GM12865 (cell line): ENCODE results near the gene ILF2.
A peak's percentile ranks its signal among the peaks of the same experiment; 100 is the strongest.

Source experiments
- DNase-seq: peaks from one replicate; pipeline ENCODE4 v3.0.0; 2010; ENCODE audit warnings: low read depth
- H3K4me3 ChIP-seq: 2 replicates; pipeline ENCODE4 v1.5.1; 2011; ENCODE audit warnings: mild to moderate bottlenecking, low read depth, low read length, control low read depth
- TF ChIP-seq, protein P1 (sequence below): IDR thresholded peaks from 2 replicates; pipeline ENCODE4 v1.5.1; 2011; ENCODE audit warnings: low read length, control low read depth, low read depth, inconsistent platforms; ENCODE audit not compliant: insufficient read depth; ENCODE audit errors: missing control alignments

ILF2 gene

DNA sequence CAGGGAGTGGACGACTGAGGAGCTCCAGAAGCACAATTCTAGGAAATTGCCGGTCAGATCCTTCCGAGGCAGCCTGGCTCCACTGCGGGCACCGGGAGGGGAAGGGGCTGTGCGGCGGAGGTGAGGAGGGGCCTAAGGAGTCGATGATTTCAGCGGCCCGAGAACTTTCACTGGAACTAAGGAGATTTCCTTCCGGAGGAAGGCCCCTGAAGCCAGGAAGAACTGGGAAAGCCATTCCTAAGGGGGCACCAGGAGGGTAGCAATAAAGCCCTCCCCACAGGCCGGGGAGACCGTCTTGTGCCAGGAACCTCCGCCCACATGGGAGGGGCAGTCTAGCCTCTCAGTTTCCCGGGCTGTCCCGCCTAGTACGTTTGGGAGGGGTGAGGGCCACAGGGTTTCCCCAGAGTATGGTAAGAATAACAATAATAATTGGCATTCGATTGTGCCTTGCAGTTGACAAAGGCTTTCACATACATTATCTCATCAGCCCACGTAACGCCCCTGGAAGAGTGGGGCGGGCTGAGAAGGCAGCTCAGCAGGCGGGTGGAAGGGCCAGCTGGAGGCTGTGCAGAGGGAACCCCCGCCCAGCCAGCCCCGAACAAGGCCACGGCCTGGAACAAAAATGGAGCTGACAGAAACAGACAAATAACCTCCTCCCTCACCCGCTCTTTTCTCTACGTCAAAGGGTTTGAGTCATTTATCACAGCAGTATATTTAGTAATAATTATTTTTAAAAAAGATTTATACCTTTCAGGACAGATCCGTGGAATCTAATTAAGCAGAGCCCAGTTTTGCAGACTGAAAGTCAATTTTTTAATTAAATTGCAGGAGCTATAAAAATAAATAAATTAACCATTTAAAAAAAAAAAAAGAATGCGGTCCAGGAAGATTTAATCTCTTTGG, 27.5 kb upstream of the ILF2 start:
- no peak overlapping the region for H3K4me3 ChIP-seq
- DNase-seq: peak; percentile 18
- TF ChIP-seq, protein P1, sequence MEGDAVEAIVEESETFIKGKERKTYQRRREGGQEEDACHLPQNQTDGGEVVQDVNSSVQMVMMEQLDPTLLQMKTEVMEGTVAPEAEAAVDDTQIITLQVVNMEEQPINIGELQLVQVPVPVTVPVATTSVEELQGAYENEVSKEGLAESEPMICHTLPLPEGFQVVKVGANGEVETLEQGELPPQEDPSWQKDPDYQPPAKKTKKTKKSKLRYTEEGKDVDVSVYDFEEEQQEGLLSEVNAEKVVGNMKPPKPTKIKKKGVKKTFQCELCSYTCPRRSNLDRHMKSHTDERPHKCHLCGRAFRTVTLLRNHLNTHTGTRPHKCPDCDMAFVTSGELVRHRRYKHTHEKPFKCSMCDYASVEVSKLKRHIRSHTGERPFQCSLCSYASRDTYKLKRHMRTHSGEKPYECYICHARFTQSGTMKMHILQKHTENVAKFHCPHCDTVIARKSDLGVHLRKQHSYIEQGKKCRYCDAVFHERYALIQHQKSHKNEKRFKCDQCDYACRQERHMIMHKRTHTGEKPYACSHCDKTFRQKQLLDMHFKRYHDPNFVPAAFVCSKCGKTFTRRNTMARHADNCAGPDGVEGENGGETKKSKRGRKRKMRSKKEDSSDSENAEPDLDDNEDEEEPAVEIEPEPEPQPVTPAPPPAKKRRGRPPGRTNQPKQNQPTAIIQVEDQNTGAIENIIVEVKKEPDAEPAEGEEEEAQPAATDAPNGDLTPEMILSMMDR: no peak

DNA sequence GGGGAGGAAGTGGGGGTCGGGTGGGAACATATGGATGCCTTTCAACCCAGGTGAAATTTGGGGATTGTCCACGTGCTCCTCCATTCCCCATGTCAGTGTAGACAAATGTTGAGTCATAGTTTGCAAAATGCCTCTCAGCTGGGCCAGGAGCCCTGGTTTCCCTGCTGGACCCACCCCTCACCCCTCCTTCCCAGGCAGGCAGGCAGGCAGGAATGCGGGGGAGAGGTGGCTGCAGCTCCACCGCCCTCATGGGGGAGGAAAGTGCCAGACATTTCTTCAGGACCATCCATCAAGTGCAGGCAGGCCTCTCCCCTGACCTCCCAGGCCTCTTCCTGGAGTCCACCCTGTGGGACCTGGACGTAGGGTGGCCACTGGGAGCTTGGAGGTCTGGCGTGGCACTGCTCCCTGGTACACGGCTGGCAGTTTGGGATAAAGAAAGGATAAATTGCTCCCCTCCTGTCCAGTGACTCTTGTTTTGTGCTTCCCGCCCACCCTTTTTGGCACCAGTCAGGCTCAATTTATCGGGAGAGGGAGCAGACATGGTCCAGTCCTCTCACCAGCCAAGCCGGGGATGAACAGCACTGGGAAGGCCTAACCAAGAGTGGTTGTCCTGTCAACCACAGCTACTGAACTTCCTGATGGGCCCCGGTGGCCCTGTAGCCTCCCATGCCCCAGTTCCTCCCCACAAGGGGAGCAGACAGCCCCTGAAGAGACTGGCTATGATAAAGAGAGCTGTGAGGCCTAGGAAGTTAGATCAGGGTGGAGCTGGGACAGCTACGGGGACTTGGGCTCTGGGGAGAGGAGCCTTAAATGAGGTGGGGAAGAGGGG, 26.6 kb upstream of the ILF2 start:
- H3K4me3 ChIP-seq: no peak overlapping the region
- no peak for DNase-seq
- TF ChIP-seq, protein P1: no peak

GRCh38 chr1:153696741-153697140, 25.9 kb upstream of the ILF2 start:
- no peak for DNase-seq
- TF ChIP-seq, protein P1: no peak
- H3K4me3 ChIP-seq: no peak overlapping the region

DNA sequence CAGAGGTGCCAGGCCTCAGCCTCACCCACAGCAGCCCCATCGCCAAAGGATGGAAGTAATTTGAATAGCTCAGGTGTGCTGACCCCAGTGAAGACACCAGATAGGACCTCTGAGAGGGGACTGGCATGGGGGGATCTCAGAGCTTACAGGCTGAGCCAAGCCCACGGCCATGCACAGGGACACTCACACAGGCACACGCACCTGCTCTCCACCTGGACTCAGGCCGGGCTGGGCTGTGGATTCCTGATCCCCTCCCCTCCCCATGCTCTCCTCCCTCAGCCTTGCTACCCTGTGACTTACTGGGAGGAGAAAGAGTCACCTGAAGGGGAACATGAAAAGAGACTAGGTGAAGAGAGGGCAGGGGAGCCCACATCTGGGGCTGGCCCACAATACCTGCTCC, 22.7 kb upstream of the ILF2 start:
- H3K4me3 ChIP-seq: no peak overlapping the region

GRCh38 chr1:153688736-153689328, 18.0 kb upstream of the ILF2 start:
- TF ChIP-seq, protein P1: no peak
- H3K4me3 ChIP-seq: no peak overlapping the region
- DNase-seq: no peak

More for the DNA sequence above, 22.7 kb upstream of the ILF2 start:
- DNase-seq: no peak
- TF ChIP-seq, protein P1: no peak

DNA sequence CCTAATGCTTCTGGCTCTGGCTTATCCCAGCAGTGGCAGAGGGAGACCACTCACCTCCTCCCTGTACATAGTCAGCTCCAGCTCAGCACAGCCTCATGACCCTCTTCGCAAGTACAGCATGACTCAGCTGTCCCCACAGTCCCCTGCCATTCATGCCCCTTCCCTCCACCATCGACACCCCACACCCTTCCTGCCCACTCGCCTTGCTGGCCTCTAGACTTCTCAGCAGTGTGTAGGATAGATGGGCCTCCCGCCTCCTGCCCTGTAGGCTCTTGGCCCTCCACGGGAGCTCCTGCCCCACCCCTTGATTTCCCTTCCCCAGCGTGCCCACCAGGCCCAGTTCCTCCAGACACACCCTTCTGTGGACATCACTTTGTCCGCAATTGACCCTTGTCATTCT, 17.5 kb upstream of the ILF2 start:
- DNase-seq: no peak
- no peak overlapping the region for H3K4me3 ChIP-seq
- TF ChIP-seq, protein P1: no peak
